HepG2 (cell line): Measurements from ENCODE around the gene GDPD1. TPM values are rescaled to one million over a fixed set of nuclear protein-coding genes. Genes with fewer than 3 reads are reported as not detected.
A peak's percentile ranks its signal among the peaks of the same experiment; 100 is the strongest.

ENCODE experiments used
- ATF6 ChIP-seq: sonication (generic); formaldehyde crosslinking; conservative IDR thresholded peaks from 2 replicates; pipeline ENCODE4 v1.4.0; 2020; ENCODE audit warnings: missing genetic modification reagents
- BRCA1 ChIP-seq: sonication (generic); formaldehyde crosslinking; IDR thresholded peaks from 2 replicates; pipeline ENCODE4 v1.4.0; 2020; ENCODE audit warnings: missing genetic modification reagents
- GATAD1 ChIP-seq: IDR thresholded peaks from 2 replicates; pipeline ENCODE4 v1.6.1; 2016; ENCODE audit warnings: missing genetic modification reagents, missing compliant biosample characterization
- HDAC2 ChIP-seq: sonication (generic); formaldehyde crosslinking; IDR thresholded peaks from 2 replicates; pipeline ENCODE4 v1.4.0; 2020; ENCODE audit warnings: missing genetic modification reagents
- MAFF ChIP-seq: IDR thresholded peaks from 2 replicates; pipeline ENCODE4 v1.6.1; 2011; ENCODE audit warnings: low read depth, low read length, improper control_type of control experiment
- MBNL3 ChIP-seq: fragments of 250-450 bp; sonication (Bioruptor Pico); conservative IDR thresholded peaks from 2 replicates; pipeline ENCODE4 v1.8.0; 2022; ENCODE audit warnings: mild to moderate bottlenecking, inconsistent platforms
- MEF2D ChIP-seq: sonication (generic); formaldehyde crosslinking; IDR thresholded peaks from 2 replicates; pipeline ENCODE4 v1.5.1; 2020; ENCODE audit warnings: mild to moderate bottlenecking, missing genetic modification reagents
- PTBP1 ChIP-seq: fragments of 200-400 bp; formaldehyde crosslinking; IDR thresholded peaks from 2 replicates; pipeline ENCODE4 v1.6.1; 2018; ENCODE audit warnings: low read length, low read depth; ENCODE audit not compliant: poor library complexity, severe bottlenecking
- SRSF4 ChIP-seq: fragments of 200-400 bp; formaldehyde crosslinking; IDR thresholded peaks from one replicate; pipeline ENCODE4 v1.6.1; 2018; ENCODE audit warnings: mild to moderate bottlenecking, low read depth, low read length, moderate library complexity; ENCODE audit not compliant: poor library complexity, severe bottlenecking
- TCF7 ChIP-seq: sonication (generic); IDR thresholded peaks from 2 replicates; pipeline ENCODE4 v1.6.1; 2016; ENCODE audit warnings: antibody characterized with exemption, low read depth
- ZNF605 ChIP-seq: sonication (generic); formaldehyde crosslinking; IDR thresholded peaks from 2 replicates; pipeline ENCODE4 v1.8.0; 2022; ENCODE audit warnings: mild to moderate bottlenecking, missing genetic modification reagents
- ZNF772 ChIP-seq: sonication (generic); formaldehyde crosslinking; IDR thresholded peaks from 2 replicates; pipeline ENCODE4 v1.5.0; 2020; ENCODE audit warnings: mild to moderate bottlenecking, missing genetic modification reagents
- ZNF883 ChIP-seq: sonication (generic); formaldehyde crosslinking; IDR thresholded peaks from 2 replicates; pipeline ENCODE4 v1.5.1; 2020; ENCODE audit warnings: mild to moderate bottlenecking, missing genetic modification reagents; ENCODE audit errors: not compliant biosample characterization
- polyA plus RNA-seq, 8 experiments: library from polyadenylated mRNA; depleted of rRNA in 3 of 8; stranded (reverse) in 7 of 8; unstranded in 1 of 8; fragments of >200 nt; fragmentation: Illumina TruSeq in 4 of 8; extraction: Trizol in 4 of 8; gene quantifications; 2 replicates each; pipeline versions ENCODE4 v1.2.1 to v1.2.3, GENCODE V29; 2011 to 2016; ENCODE audit warnings: low read depth in 4 of 8, missing spikeins in 1 of 8, mixed read lengths in 1 of 8; ENCODE audit not compliant: insufficient read depth in 1 of 8
- total RNA-seq, 5 experiments: library from RNA; depleted of rRNA; stranded (reverse); fragments of >200 nt; fragmentation: Illumina TruSeq; extraction: Trizol; gene quantifications; 2 replicates each; pipeline ENCODE4 v1.2.3, GENCODE V29; 2016; ENCODE audit warnings: low read depth in 1 of 5
- TF ChIP-seq, protein P1 (sequence below): sonication (generic); formaldehyde crosslinking; IDR thresholded peaks from 2 replicates; pipeline ENCODE4 v1.4.0; 2020; ENCODE audit warnings: missing genetic modification reagents, borderline replicate concordance
- TF ChIP-seq, protein P2 (sequence below): sonication (generic); formaldehyde crosslinking; IDR thresholded peaks from 2 replicates; pipeline ENCODE4 v1.5.1; 2020; ENCODE audit warnings: mild to moderate bottlenecking, missing genetic modification reagents, moderate library complexity
- TF ChIP-seq, protein P3 (sequence below): sonication (generic); formaldehyde crosslinking; IDR thresholded peaks from 2 replicates; pipeline ENCODE4 v1.8.1; 2023; ENCODE audit warnings: mild to moderate bottlenecking, missing genetic modification reagents, borderline replicate concordance

GDPD1 gene
- total and polyA plus RNA-seq, 2 of the 13 experiments (the other 11 are each of a cell fraction or from before 2014, with no cell fraction given), result 6.0 to 7.7 TPM

GRCh38 chr17:59220328-59221158 is at the start of gene GDPD1 (continued):
- TF ChIP-seq, protein P1, sequence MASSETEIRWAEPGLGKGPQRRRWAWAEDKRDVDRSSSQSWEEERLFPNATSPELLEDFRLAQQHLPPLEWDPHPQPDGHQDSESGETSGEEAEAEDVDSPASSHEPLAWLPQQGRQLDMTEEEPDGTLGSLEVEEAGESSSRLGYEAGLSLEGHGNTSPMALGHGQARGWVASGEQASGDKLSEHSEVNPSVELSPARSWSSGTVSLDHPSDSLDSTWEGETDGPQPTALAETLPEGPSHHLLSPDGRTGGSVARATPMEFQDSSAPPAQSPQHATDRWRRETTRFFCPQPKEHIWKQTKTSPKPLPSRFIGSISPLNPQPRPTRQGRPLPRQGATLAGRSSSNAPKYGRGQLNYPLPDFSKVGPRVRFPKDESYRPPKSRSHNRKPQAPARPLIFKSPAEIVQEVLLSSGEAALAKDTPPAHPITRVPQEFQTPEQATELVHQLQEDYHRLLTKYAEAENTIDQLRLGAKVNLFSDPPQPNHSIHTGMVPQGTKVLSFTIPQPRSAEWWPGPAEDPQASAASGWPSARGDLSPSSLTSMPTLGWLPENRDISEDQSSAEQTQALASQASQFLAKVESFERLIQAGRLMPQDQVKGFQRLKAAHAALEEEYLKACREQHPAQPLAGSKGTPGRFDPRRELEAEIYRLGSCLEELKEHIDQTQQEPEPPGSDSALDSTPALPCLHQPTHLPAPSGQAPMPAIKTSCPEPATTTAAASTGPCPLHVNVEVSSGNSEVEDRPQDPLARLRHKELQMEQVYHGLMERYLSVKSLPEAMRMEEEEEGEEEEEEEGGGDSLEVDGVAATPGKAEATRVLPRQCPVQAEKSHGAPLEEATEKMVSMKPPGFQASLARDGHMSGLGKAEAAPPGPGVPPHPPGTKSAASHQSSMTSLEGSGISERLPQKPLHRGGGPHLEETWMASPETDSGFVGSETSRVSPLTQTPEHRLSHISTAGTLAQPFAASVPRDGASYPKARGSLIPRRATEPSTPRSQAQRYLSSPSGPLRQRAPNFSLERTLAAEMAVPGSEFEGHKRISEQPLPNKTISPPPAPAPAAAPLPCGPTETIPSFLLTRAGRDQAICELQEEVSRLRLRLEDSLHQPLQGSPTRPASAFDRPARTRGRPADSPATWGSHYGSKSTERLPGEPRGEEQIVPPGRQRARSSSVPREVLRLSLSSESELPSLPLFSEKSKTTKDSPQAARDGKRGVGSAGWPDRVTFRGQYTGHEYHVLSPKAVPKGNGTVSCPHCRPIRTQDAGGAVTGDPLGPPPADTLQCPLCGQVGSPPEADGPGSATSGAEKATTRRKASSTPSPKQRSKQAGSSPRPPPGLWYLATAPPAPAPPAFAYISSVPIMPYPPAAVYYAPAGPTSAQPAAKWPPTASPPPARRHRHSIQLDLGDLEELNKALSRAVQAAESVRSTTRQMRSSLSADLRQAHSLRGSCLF (CRISPR knock-in tag), result no peak; the same call in 1 of the 2 replicates
- TF ChIP-seq ATF6 (CRISPR knock-in tag), result no peak
- TF ChIP-seq, protein P2, sequence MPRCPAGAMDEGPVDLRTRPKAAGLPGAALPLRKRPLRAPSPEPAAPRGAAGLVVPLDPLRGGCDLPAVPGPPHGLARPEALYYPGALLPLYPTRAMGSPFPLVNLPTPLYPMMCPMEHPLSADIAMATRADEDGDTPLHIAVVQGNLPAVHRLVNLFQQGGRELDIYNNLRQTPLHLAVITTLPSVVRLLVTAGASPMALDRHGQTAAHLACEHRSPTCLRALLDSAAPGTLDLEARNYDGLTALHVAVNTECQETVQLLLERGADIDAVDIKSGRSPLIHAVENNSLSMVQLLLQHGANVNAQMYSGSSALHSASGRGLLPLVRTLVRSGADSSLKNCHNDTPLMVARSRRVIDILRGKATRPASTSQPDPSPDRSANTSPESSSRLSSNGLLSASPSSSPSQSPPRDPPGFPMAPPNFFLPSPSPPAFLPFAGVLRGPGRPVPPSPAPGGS (CRISPR knock-in tag), result peak; percentile 85; the same call in 1 of the 2 replicates
- no peak for TF ChIP-seq MAFF
- TF ChIP-seq TCF7, result no peak; the same call in 1 of the 2 replicates
- TF ChIP-seq SRSF4, result no peak
- peak; percentile 80 for TF ChIP-seq HDAC2 (CRISPR knock-in tag)
- TF ChIP-seq, protein P3, sequence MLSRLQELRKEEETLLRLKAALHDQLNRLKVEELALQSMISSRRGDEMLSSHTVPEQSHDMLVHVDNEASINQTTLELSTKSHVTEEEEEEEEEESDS, result no peak
- TF ChIP-seq BRCA1 (CRISPR knock-in tag), result no peak
- peak; percentile 34; the same call in 1 of the 2 replicates for TF ChIP-seq MEF2D (CRISPR knock-in tag)
- TF ChIP-seq MBNL3, result no peak
- TF ChIP-seq ZNF605 (CRISPR knock-in tag), result no peak
- no peak for TF ChIP-seq PTBP1
- TF ChIP-seq GATAD1 (CRISPR knock-in tag), result peak; percentile 75
- TF ChIP-seq ZNF883, result peak; percentile 21
- 0 out of 2 replicates have a peak, but pooled peaks have one; percentile 88 for TF ChIP-seq ZNF772 (CRISPR knock-in tag)
